Hepatocyte (in vitro differentiated cells): ENCODE data around the gene ST3GAL5.

ENCODE experiments used
- EZH2 ChIP-seq: fragments of 200-600 bp; sonication (generic); IDR thresholded peaks from 2 replicates; pipeline ENCODE4 v1.6.1; 2016; ENCODE audit warnings: antibody characterized with exemption, mild to moderate bottlenecking, borderline replicate concordance
- TF ChIP-seq, protein P1 (sequence below): fragments of 200-600 bp; sonication (generic); IDR thresholded peaks from 2 replicates; pipeline ENCODE4 v1.5.1; 2016; ENCODE audit warnings: antibody characterized with exemption, mild to moderate bottlenecking; ENCODE audit not compliant: poor library complexity

DNA sequence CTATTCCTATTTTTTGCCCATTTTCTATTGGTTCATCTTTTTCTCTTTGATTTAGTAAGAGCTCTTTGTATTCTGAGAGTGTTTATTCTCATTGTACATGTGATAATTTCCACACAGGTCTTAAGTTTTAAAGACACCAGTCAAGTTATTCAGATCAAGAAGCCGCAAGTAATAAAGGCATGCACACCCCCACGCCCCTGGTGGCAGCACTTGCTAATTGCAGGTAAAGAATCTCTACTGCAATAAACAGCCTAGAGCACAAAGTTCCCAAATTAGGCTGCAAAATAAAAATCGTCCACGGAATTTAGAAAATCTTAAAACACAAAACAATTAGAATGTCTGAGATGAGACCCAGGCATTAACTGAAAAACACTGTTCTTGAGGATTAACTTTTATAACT is 45.2 kb downstream of the ST3GAL5 start:
- no peak for TF ChIP-seq EZH2
- TF ChIP-seq, protein P1, sequence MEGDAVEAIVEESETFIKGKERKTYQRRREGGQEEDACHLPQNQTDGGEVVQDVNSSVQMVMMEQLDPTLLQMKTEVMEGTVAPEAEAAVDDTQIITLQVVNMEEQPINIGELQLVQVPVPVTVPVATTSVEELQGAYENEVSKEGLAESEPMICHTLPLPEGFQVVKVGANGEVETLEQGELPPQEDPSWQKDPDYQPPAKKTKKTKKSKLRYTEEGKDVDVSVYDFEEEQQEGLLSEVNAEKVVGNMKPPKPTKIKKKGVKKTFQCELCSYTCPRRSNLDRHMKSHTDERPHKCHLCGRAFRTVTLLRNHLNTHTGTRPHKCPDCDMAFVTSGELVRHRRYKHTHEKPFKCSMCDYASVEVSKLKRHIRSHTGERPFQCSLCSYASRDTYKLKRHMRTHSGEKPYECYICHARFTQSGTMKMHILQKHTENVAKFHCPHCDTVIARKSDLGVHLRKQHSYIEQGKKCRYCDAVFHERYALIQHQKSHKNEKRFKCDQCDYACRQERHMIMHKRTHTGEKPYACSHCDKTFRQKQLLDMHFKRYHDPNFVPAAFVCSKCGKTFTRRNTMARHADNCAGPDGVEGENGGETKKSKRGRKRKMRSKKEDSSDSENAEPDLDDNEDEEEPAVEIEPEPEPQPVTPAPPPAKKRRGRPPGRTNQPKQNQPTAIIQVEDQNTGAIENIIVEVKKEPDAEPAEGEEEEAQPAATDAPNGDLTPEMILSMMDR: peak; percentile 33
